Body of pancreas (tissue), 4 donors: ENCODE results near the gene SLC9C1. TPM values are rescaled to one million over a fixed set of nuclear protein-coding genes. Genes with fewer than 3 reads are reported as not detected.

Experiments used
- ATAC-seq: fragments of 150-250 bp; one replicate; pipeline ENCODE4 v1.9.1; 2016
- DNase-seq, 4 donors: peaks; one replicate each; pipeline ENCODE4 v3.0.0-alpha.2; 2019
- H3K27ac ChIP-seq, 4 donors: fragments of 200-600 bp; sonication (generic); 1 replicate in 3 of 4; 2 replicates in 1 of 4; pipeline versions ENCODE4 v1.5.1 to v1.6.1; 2016 to 2019; ENCODE audit warnings: mild to moderate bottlenecking in 1 of 4, mixed read lengths in 1 of 4, moderate library complexity in 1 of 4
- H3K27me3 ChIP-seq, 2 donors: fragments of 200-600 bp; sonication (generic); one replicate each; pipeline ENCODE4 v1.6.0; 2016; ENCODE audit warnings: mild to moderate bottlenecking in 1 of 2
- H3K36me3 ChIP-seq, 2 donors: fragments of 200-600 bp; sonication (generic); replicated peaks in 1 of 2; 2 replicates each; pipeline ENCODE4 v1.5.1; 2016; ENCODE audit warnings: low read depth in 2 of 2; ENCODE audit not compliant: insufficient read depth in 1 of 2
- H3K4me1 ChIP-seq: fragments of 200-600 bp; sonication (generic); one replicate; pipeline ENCODE4 v1.6.0; 2016
- H3K4me3 ChIP-seq, 2 donors: fragments of 200-600 bp; sonication (generic); 1 replicate in 1 of 2; 2 replicates in 1 of 2; pipeline ENCODE4 v1.5.1; 2016 to 2019
- H3K9me3 ChIP-seq, 3 donors: fragments of 200-600 bp; sonication (generic); 1 replicate in 2 of 3; 2 replicates in 1 of 3; pipeline ENCODE4 v1.5.1; 2016
- CTCF ChIP-seq, 7 experiments: fragments of 450-650 bp in 4 of 7; fragments of 200-600 bp in 3 of 7; sonication (generic) in 3 of 7; IDR thresholded peaks; one replicate each; pipeline ENCODE4 v1.5.1; 2016 to 2019; ENCODE audit warnings: antibody characterized with exemption in 7 of 7
- POLR2A ChIP-seq, 3 donors: fragments of 450-650 bp; IDR thresholded peaks; one replicate each; pipeline ENCODE4 v1.6.1; 2016; ENCODE audit warnings: antibody characterized with exemption in 3 of 3, mild to moderate bottlenecking in 2 of 3
- WGBS, 2 donors: methylation state at CpG; one replicate each; pipeline ENCODE4 v1.1.5; 2017; 5-methylcytosine and 5-hydroxymethylcytosine counted together
- intact Hi-C: fragments of 100-400 bp; cut with DNase I; formaldehyde crosslinking; loops from one replicate; pipeline ENCODE4 v1.15.1; 2023
- total RNA-seq, 2 donors: library from RNA; depleted of rRNA; stranded (reverse); fragments of >200 nt; gene quantifications; one replicate each; pipeline ENCODE4 v1.1.0, GENCODE V29; 2016

The SLC9C1 gene
- total RNA-seq, 2 donors from 2014 or later = not detected

- TF ChIP-seq CTCF (IDR thresholded peaks at IDR 0.05) (no peak), POLR2A (IDR thresholded peaks at IDR 0.05) (no peak)
- intact Hi-C loops = no loop called here
- Histone ChIP-seq H3K36me3 (peaks cover 0 to 4% of the 10 kb centered on the region in 2 donors), H3K27ac (no peak overlapping the region), H3K9me3 (no peaks in the 10 kb centered on the region), H3K4me3 (no peak overlapping the region), H3K4me1 (no peaks in the 10 kb centered on the region), H3K27me3 (no peaks in the 10 kb centered on the region)
- ATAC-seq = no peak
- 90 to 95% methylated on average over 6 of the region's 6 CpGs for WGBS, 2 donors
- no peak for DNase-seq
These were observed 178.8 kb downstream of the SLC9C1 start for GRCh38 chr3:112115161-112115739.

GRCh38 chr3:112114576-112115160 lies 179.3 kb downstream of the SLC9C1 start:
- H3K9me3 ChIP-seq = no peaks in the 10 kb centered on the region
- ATAC-seq (no peak), DNase-seq (no peak)
- TF ChIP-seq POLR2A (IDR thresholded peaks at IDR 0.05) = no peak
- TF ChIP-seq CTCF (IDR thresholded peaks at IDR 0.05) = no peak
- H3K4me3 ChIP-seq = no peak overlapping the region
- H3K36me3 ChIP-seq = peaks cover 0 to 4% of the 10 kb centered on the region in 2 donors
- no peak overlapping the region for H3K27ac ChIP-seq
- no peaks in the 10 kb centered on the region for H3K27me3 ChIP-seq
- intact Hi-C loops = no loop called here
- 93 to 95% methylated on average over 6 of the region's 6 CpGs for WGBS, 2 donors
- H3K4me1 ChIP-seq = no peaks in the 10 kb centered on the region

GRCh38 chr3:112111785-112112402 lies 182.1 kb downstream of the SLC9C1 start:
- H3K27ac ChIP-seq = no peak overlapping the region
- DNase-seq (peak; percentile 45 to 65 (median 59)), ATAC-seq (peak; percentile 64)
- intact Hi-C loops = no loop called here
- no peaks in the 10 kb centered on the region for H3K27me3 ChIP-seq
- TF ChIP-seq CTCF (IDR thresholded peaks at IDR 0.05) = peak; percentile 38 to 66 (median 56)
- no peak for TF ChIP-seq POLR2A (IDR thresholded peaks at IDR 0.05)
- WGBS, 2 donors = 13 to 33% methylated on average over 3 of the region's 3 CpGs
- peaks cover 0 to 4% of the 10 kb centered on the region in 2 donors for H3K36me3 ChIP-seq
- H3K4me1 ChIP-seq = peaks cover 7% of the 10 kb centered on the region
- no peak overlapping the region for H3K4me3 ChIP-seq
- no peaks in the 10 kb centered on the region for H3K9me3 ChIP-seq

- no peaks in the 10 kb centered on the region for H3K9me3 ChIP-seq
- ATAC-seq (no peak), DNase-seq (no peak)
- no peak overlapping the region for H3K4me3 ChIP-seq
- no peak overlapping the region for H3K27ac ChIP-seq
- TF ChIP-seq CTCF (IDR thresholded peaks at IDR 0.05) (no peak), POLR2A (IDR thresholded peaks at IDR 0.05) (no peak)
- 41 to 46% methylated on average over 5 of the region's 5 CpGs for WGBS, 2 donors
- intact Hi-C loops = no loop called here
- H3K4me1 ChIP-seq = peaks cover 7% of the 10 kb centered on the region
- no peaks in the 10 kb centered on the region for H3K27me3 ChIP-seq
- H3K36me3 ChIP-seq = peaks cover 0 to 6% of the 10 kb centered on the region in 2 donors
These were observed 184.7 kb downstream of the SLC9C1 start for GRCh38 chr3:112109322-112109721.
